OCI-LY3 (cell line): ENCODE measurements around the gene ERBB4.

Source experiments
- H2AFZ ChIP-seq: fragments of 200-600, 300-600 bp; shearing (Covaris generic); 2 replicates; pipeline ENCODE4 v1.6.0; 2014; ENCODE audit warnings: antibody characterized with exemption, low read depth, low read length
- H3K27ac ChIP-seq: fragments of 200-600, 300-600 bp; sonication (generic); 2 replicates; pipeline ENCODE4 v1.5.1; 2014; ENCODE audit warnings: mild to moderate bottlenecking, low read length, moderate library complexity, mixed read lengths
- H3K27me3 ChIP-seq: fragments of 200-600, 300-600 bp; sonication (generic); 2 replicates; pipeline ENCODE4 v1.6.1; 2014; ENCODE audit warnings: low read depth, low read length, mixed read lengths
- H3K36me3 ChIP-seq: fragments of 200-600, 300-600 bp; sonication (generic); replicated peaks from 2 replicates; pipeline ENCODE3; 2014; ENCODE audit warnings: low read depth, low read length, mixed read lengths
- H3K4me1 ChIP-seq: fragments of 300-600, 200-600 bp; sonication (generic); 2 replicates; pipeline ENCODE4 v1.6.1; 2014; ENCODE audit warnings: low read length, mixed read lengths
- H3K4me2 ChIP-seq: fragments of 200-600, 300-600 bp; sonication (generic); 2 replicates; pipeline ENCODE4 v1.6.1; 2014; ENCODE audit warnings: low read length, mixed read lengths
- H3K4me3 ChIP-seq: fragments of 300-600, 200-600 bp; sonication (generic); 2 replicates; pipeline ENCODE4 v1.5.1; 2014; ENCODE audit warnings: antibody characterized with exemption, mild to moderate bottlenecking, low read length, moderate library complexity
- H3K79me2 ChIP-seq: fragments of 300-600, 200-600 bp; shearing (Covaris generic); 2 replicates; pipeline ENCODE4 v1.6.1; 2014; ENCODE audit warnings: mild to moderate bottlenecking, low read length, mixed read lengths
- H3K9ac ChIP-seq: fragments of 300-600, 200-600 bp; shearing (Covaris generic); 2 replicates; pipeline ENCODE4 v1.6.0; 2014; ENCODE audit warnings: mild to moderate bottlenecking, low read length, moderate library complexity
- H3K9me3 ChIP-seq: fragments of 200-600, 300-600 bp; shearing (Covaris generic); 2 replicates; pipeline ENCODE4 v1.6.1; 2014; ENCODE audit warnings: low read length, mixed read lengths; ENCODE audit not compliant: insufficient read depth
- H4K20me1 ChIP-seq: fragments of 200-600, 300-600 bp; sonication (generic); 2 replicates; pipeline ENCODE4 v1.6.1; 2016; ENCODE audit warnings: low read length, mixed read lengths; ENCODE audit not compliant: insufficient read depth
- CTCF ChIP-seq: fragments of 200-600, 300-600 bp; sonication (generic); IDR thresholded peaks from 2 replicates; pipeline ENCODE4 v1.5.1; 2014; ENCODE audit warnings: antibody characterized with exemption, low read length, low read depth
- EZH2phosphoT487 ChIP-seq: fragments of 200-600 bp; shearing (Covaris generic); IDR thresholded peaks from 2 replicates; pipeline ENCODE4 v1.6.1; 2018; ENCODE audit warnings: antibody characterized with exemption, mixed run types, low read depth

The ERBB4 gene

GRCh38 chr2:212387146-212387545 lies 151.5 kb downstream of the ERBB4 start:
- TF ChIP-seq CTCF = no peak
- TF ChIP-seq EZH2phosphoT487 = no peak
- Histone ChIP-seq H4K20me1 (no peaks in the 10 kb centered on the region), H3K4me3 (no peak overlapping the region)

GRCh38 chr2:212385241-212385640 lies 153.4 kb downstream of the ERBB4 start:
- Histone ChIP-seq H4K20me1 (no peaks in the 10 kb centered on the region), H3K27ac (no peak overlapping the region), H3K4me2 (no peak overlapping the region), H2AFZ (no peak overlapping the region), H3K36me3 (no peaks in the 10 kb centered on the region), H3K9ac (no peak overlapping the region), H3K4me1 (no peaks in the 10 kb centered on the region), H3K4me3 (no peak overlapping the region), H3K79me2 (no peaks in the 10 kb centered on the region), H3K9me3 (no peaks in the 10 kb centered on the region), H3K27me3 (no peaks in the 10 kb centered on the region)
- TF ChIP-seq EZH2phosphoT487 (no peak), CTCF (no peak)

More at GRCh38 chr2:212387146-212387545, 151.5 kb downstream of the ERBB4 start:
- Histone ChIP-seq H2AFZ (no peak overlapping the region), H3K27ac (no peak overlapping the region), H3K4me2 (no peak overlapping the region), H3K9ac (no peak overlapping the region), H3K4me1 (no peaks in the 10 kb centered on the region), H3K9me3 (no peaks in the 10 kb centered on the region), H3K79me2 (no peaks in the 10 kb centered on the region), H3K27me3 (no peaks in the 10 kb centered on the region), H3K36me3 (no peaks in the 10 kb centered on the region)

- H3K4me1 ChIP-seq = no peaks in the 10 kb centered on the region
- no peak overlapping the region for H3K9ac ChIP-seq
These were observed 154.6 kb downstream of the ERBB4 start for GRCh38 chr2:212384027-212384426.

DNA sequence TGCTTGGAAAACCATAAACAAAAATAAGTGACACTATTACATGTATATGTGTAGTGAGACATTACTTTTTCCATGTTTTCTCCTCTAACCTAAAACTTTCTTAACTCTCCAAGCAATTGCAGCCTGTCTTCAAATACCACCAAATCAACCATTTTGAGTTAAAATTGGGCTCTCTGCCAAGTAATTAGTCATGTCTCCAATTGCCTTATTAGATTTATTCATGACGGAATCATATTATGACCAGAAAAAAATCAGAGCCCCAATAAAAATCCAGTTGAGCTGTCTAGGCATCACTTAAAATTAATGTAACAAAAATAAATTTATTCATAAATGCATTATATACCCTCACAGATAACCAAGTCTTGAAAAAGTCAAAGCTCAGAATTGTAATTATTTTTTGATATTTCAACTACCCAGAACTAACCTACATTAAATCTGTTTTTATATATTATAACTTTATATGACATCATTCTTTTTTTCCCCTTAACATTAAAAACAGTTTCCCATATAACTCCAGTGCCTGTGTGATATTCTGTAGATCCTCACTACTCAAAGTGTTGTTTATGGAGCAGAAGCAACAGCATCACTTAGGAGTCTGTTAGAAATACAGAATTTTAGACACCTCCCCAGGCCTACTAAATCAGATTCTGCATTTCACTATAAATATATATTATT lies 157.0 kb downstream of the ERBB4 start:
- no peak overlapping the region for H2AFZ ChIP-seq
- no peaks in the 10 kb centered on the region for H4K20me1 ChIP-seq
- no peaks in the 10 kb centered on the region for H3K79me2 ChIP-seq
- no peaks in the 10 kb centered on the region for H3K27me3 ChIP-seq
- H3K4me1 ChIP-seq = no peaks in the 10 kb centered on the region
- H3K9ac ChIP-seq = no peak overlapping the region
- no peaks in the 10 kb centered on the region for H3K9me3 ChIP-seq
- H3K27ac ChIP-seq = no peak overlapping the region
- TF ChIP-seq CTCF = no peak
- no peak for TF ChIP-seq EZH2phosphoT487
- no peaks in the 10 kb centered on the region for H3K36me3 ChIP-seq
- H3K4me3 ChIP-seq = no peak overlapping the region
- H3K4me2 ChIP-seq = no peak overlapping the region

More at GRCh38 chr2:212384027-212384426, 154.6 kb downstream of the ERBB4 start:
- H4K20me1 ChIP-seq = no peaks in the 10 kb centered on the region
- no peaks in the 10 kb centered on the region for H3K36me3 ChIP-seq
- no peaks in the 10 kb centered on the region for H3K27me3 ChIP-seq
- TF ChIP-seq CTCF (no peak), EZH2phosphoT487 (no peak)
- no peaks in the 10 kb centered on the region for H3K79me2 ChIP-seq
- H3K4me2 ChIP-seq = no peak overlapping the region
- no peak overlapping the region for H3K27ac ChIP-seq
- H3K9me3 ChIP-seq = no peaks in the 10 kb centered on the region
- H2AFZ ChIP-seq = no peak overlapping the region
- no peak overlapping the region for H3K4me3 ChIP-seq
